ENCODE measurements around the gene ABCC1.
A peak's percentile ranks its signal among the peaks of the same experiment; 100 is the strongest.
"Not testable (repeated sequence)": the region's sequence is repeated elsewhere in the genome, so short reads cannot be mapped to it uniquely, and the experiment has no call there.

The ABCC1 gene

GRCh38 chr16:16081141-16081540 lies 131.7 kb downstream of the ABCC1 start:
- no peak for DNase-seq (ENCODE audit: low read depth in 2 of 2)

- no peak for DNase-seq (ENCODE audit: low read depth in 2 of 2)
These were observed 132.8 kb downstream of the ABCC1 start for GRCh38 chr16:16082255-16082654.

- DNase-seq (ENCODE audit: low read depth in 2 of 2): peak in 1 of 2 donors; percentile 16
These were observed 134.2 kb downstream of the ABCC1 start for GRCh38 chr16:16083421-16084156.

GRCh38 chr16:16084874-16085273 lies 135.5 kb downstream of the ABCC1 start:
- no peak for DNase-seq (ENCODE audit: low read depth in 2 of 2)

- DNase-seq (ENCODE audit: low read depth in 2 of 2): no peak
These were observed 137.4 kb downstream of the ABCC1 start for GRCh38 chr16:16086653-16087446.

- no peak for DNase-seq (ENCODE audit: low read depth in 2 of 2)
These were observed 140.8 kb downstream of the ABCC1 start for GRCh38 chr16:16090238-16090637.

- no peak for DNase-seq (ENCODE audit: low read depth in 2 of 2)
These were observed 143.7 kb downstream of the ABCC1 start for GRCh38 chr16:16092925-16093627.

- no peak for DNase-seq (ENCODE audit: low read depth in 2 of 2)
These were observed 144.4 kb downstream of the ABCC1 start for GRCh38 chr16:16093628-16094332.

- no peak for DNase-seq (ENCODE audit: low read depth in 2 of 2)
These were observed 146.2 kb downstream of the ABCC1 start for GRCh38 chr16:16095646-16096045.

GRCh38 chr16:16096121-16096857 lies 146.9 kb downstream of the ABCC1 start:
- DNase-seq (ENCODE audit: low read depth in 2 of 2): no peak

GRCh38 chr16:16096858-16097213 lies 147.4 kb downstream of the ABCC1 start:
- DNase-seq (ENCODE audit: low read depth in 2 of 2): no peak

- DNase-seq (ENCODE audit: low read depth in 2 of 2): no peak
These were observed 149.9 kb downstream of the ABCC1 start for GRCh38 chr16:16099320-16099719.

GRCh38 chr16:16100631-16101030 lies 151.2 kb downstream of the ABCC1 start:
- DNase-seq (ENCODE audit: low read depth in 2 of 2): no peak

GRCh38 chr16:16101585-16101984 lies 152.2 kb downstream of the ABCC1 start:
- DNase-seq (ENCODE audit: low read depth in 2 of 2): no peak

GRCh38 chr16:16102738-16103137 lies 153.3 kb downstream of the ABCC1 start:
- DNase-seq (ENCODE audit: low read depth in 2 of 2): no peak

- DNase-seq (ENCODE audit: low read depth in 2 of 2): not testable (repeated sequence)
These were observed 154.9 kb downstream of the ABCC1 start for GRCh38 chr16:16104132-16104803.

GRCh38 chr16:16104804-16105141 lies 155.4 kb downstream of the ABCC1 start:
- not testable (repeated sequence) for DNase-seq (ENCODE audit: low read depth in 2 of 2)

GRCh38 chr16:16105646-16106045 lies 156.2 kb downstream of the ABCC1 start:
- DNase-seq (ENCODE audit: low read depth in 2 of 2): no peak

- DNase-seq (ENCODE audit: low read depth in 2 of 2): no peak
These were observed 157.1 kb downstream of the ABCC1 start for GRCh38 chr16:16106466-16106865.

- no peak for DNase-seq (ENCODE audit: low read depth in 2 of 2)
These were observed 158.4 kb downstream of the ABCC1 start for GRCh38 chr16:16107839-16108238.

GRCh38 chr16:16108759-16109158 lies 159.3 kb downstream of the ABCC1 start:
- DNase-seq (ENCODE audit: low read depth in 2 of 2): no peak
